IMR-90 (cell line): Measurements from ENCODE around the gene MAGEB17. TPM values are rescaled to one million over a fixed set of nuclear protein-coding genes. Genes with fewer than 3 reads are reported as not detected.

Experiments used
- ATAC-seq: fragments of 200-7000 bp; cut with Tn5 transposase; 2 replicates; pipeline ENCODE4 v1.9.1; 2020; ENCODE audit warnings: low read depth, mild to moderate bottlenecking, moderate library complexity
- BruUV-seq: library from RNA; stranded (reverse); fragments of 400-500 nt; replicated peaks from 2 replicates; lab custom pipeline; 2021; lab: Mats Ljungman, UMichigan
- CTCF ChIA-PET: fragments of 300-600 bp; formaldehyde crosslinking; extraction: SDS; loops from one replicate; lab custom pipeline; 2021; ENCODE audit warnings: antibody characterized with exemption; lab: Yijun Ruan, JAX
- POLR2A ChIA-PET: fragments of 300-600 bp; sonication (Branson Sonifier 250); formaldehyde crosslinking; loops from one replicate; lab custom pipeline; 2022; ENCODE audit warnings: antibody characterized with exemption; ENCODE audit not compliant: unreplicated experiment; lab: Charles Lee
- DNase-seq: peaks from one replicate; pipeline ENCODE4 v3.0.0; 2013
- H2AFZ ChIP-seq: replicated peaks from 2 replicates; pipeline ENCODE3; 2013; ENCODE audit warnings: low read length, mild to moderate bottlenecking; ENCODE audit not compliant: poor library complexity
- H2AK5ac ChIP-seq: 2 replicates; pipeline ENCODE4 v1.6.1; 2013; ENCODE audit warnings: low read depth, low read length, inconsistent platforms
- H2AK9ac ChIP-seq: replicated peaks from 2 replicates; pipeline ENCODE3; 2013; ENCODE audit warnings: mild to moderate bottlenecking, low read depth, low read length, moderate library complexity; ENCODE audit not compliant: poor library complexity
- H2BK120ac ChIP-seq: 2 replicates; pipeline ENCODE4 v1.6.1; 2013; ENCODE audit warnings: low read depth, low read length, inconsistent platforms
- H2BK15ac ChIP-seq: 3 replicates; pipeline ENCODE4 v1.6.1; 2013; ENCODE audit warnings: low read depth, low read length, inconsistent platforms
- H2BK20ac ChIP-seq: 2 replicates; pipeline ENCODE4 v1.6.1; 2013; ENCODE audit warnings: low read depth, mild to moderate bottlenecking, inconsistent platforms, low read length, moderate library complexity
- H2BK5ac ChIP-seq: 2 replicates; pipeline ENCODE4 v1.6.1; 2013; ENCODE audit warnings: mild to moderate bottlenecking, low read depth, low read length, inconsistent platforms; ENCODE audit not compliant: poor library complexity, severe bottlenecking
- H3K14ac ChIP-seq: replicated peaks from 2 replicates; pipeline ENCODE4 v1.6.1; 2013; ENCODE audit warnings: low read depth, low read length, inconsistent platforms
- H3K18ac ChIP-seq: 2 replicates; pipeline ENCODE4 v1.6.1; 2013; ENCODE audit warnings: low read depth, low read length, control low read depth
- H3K23ac ChIP-seq: 2 replicates; pipeline ENCODE4 v1.6.1; 2013; ENCODE audit warnings: low read depth, low read length, inconsistent platforms
- H3K27ac ChIP-seq: 2 replicates; pipeline ENCODE4 v1.5.1; 2013; ENCODE audit warnings: mild to moderate bottlenecking, control low read depth, low read length; ENCODE audit not compliant: insufficient read depth
- H3K27me3 ChIP-seq: 2 replicates; pipeline ENCODE4 v1.6.1; 2013; ENCODE audit warnings: low read length; ENCODE audit not compliant: control insufficient read depth, insufficient read depth
- H3K36me3 ChIP-seq: 2 replicates; pipeline ENCODE4 v1.6.1; 2013; ENCODE audit warnings: low read length, mixed read lengths; ENCODE audit not compliant: control insufficient read depth, insufficient read depth
- H3K4ac ChIP-seq: 2 replicates; pipeline ENCODE4 v1.6.1; 2013; ENCODE audit warnings: low read depth, low read length, inconsistent platforms
- H3K4me1 ChIP-seq: 2 replicates; pipeline ENCODE4 v1.6.1; 2013; ENCODE audit warnings: low read length, mixed read lengths; ENCODE audit not compliant: control insufficient read depth, insufficient read depth
- H3K4me2 ChIP-seq: 2 replicates; pipeline ENCODE4 v1.6.1; 2013; ENCODE audit warnings: low read depth, mild to moderate bottlenecking, control low read depth, low read length, moderate library complexity
- H3K4me3 ChIP-seq: 2 replicates; pipeline ENCODE4 v1.5.1; 2013; ENCODE audit warnings: low read depth, mild to moderate bottlenecking, control low read depth, low read length, moderate library complexity; ENCODE audit not compliant: insufficient read depth
- H3K56ac ChIP-seq: 2 replicates; pipeline ENCODE4 v1.6.1; 2013; ENCODE audit warnings: low read length, inconsistent platforms; ENCODE audit not compliant: insufficient read depth; ENCODE audit errors: extremely low read depth
- H3K79me1 ChIP-seq, 2 experiments: 2 replicates each; pipeline ENCODE4 v1.6.1; 2013; ENCODE audit warnings: low read length in 2 of 2, inconsistent platforms in 1 of 2, low read depth in 1 of 2
- H3K9ac ChIP-seq: 2 replicates; pipeline ENCODE4 v1.6.1; 2013; ENCODE audit warnings: low read depth, low read length, control low read depth
- H3K9me1 ChIP-seq: 2 replicates; pipeline ENCODE4 v1.6.1; 2013; ENCODE audit warnings: low read length, inconsistent platforms; ENCODE audit not compliant: insufficient read depth
- H3K9me3 ChIP-seq: 2 replicates; pipeline ENCODE4 v1.6.1; 2013; ENCODE audit warnings: low read length; ENCODE audit not compliant: control insufficient read depth, insufficient read depth
- H4K20me1 ChIP-seq: 2 replicates; pipeline ENCODE4 v1.6.1; 2013; ENCODE audit warnings: low read length, inconsistent platforms; ENCODE audit not compliant: insufficient read depth
- H4K5ac ChIP-seq: 2 replicates; pipeline ENCODE4 v1.6.1; 2013; ENCODE audit warnings: mild to moderate bottlenecking, low read depth, low read length, control low read depth
- H4K8ac ChIP-seq, 2 experiments: 2 replicates each; pipeline ENCODE4 v1.6.1; 2013; ENCODE audit warnings: low read depth in 2 of 2, low read length in 2 of 2, control low read depth in 1 of 2, inconsistent platforms in 1 of 2
- H4K91ac ChIP-seq: 2 replicates; pipeline ENCODE4 v1.6.1; 2013; ENCODE audit warnings: low read depth, low read length, inconsistent platforms; ENCODE audit not compliant: insufficient read depth
- BHLHE40 ChIP-seq: fragments of 150-350 bp; IDR thresholded peaks from 2 replicates; pipeline ENCODE4 v1.6.1; 2016; ENCODE audit warnings: mild to moderate bottlenecking, low read depth, low read length
- CEBPB ChIP-seq: IDR thresholded peaks from 2 replicates; pipeline ENCODE4 v1.6.1; 2012; ENCODE audit warnings: low read depth, low read length, improper control_type of control experiment
- CHD1 ChIP-seq: IDR thresholded peaks from 2 replicates; pipeline ENCODE4 v1.6.1; 2012; ENCODE audit warnings: low read depth, low read length, improper control_type of control experiment
- FOS ChIP-seq: fragments of 150-350 bp; IDR thresholded peaks from 2 replicates; pipeline ENCODE4 v1.6.1; 2016; ENCODE audit warnings: low read depth, low read length
- MAFK ChIP-seq: IDR thresholded peaks from 2 replicates; pipeline ENCODE4 v1.6.1; 2012; ENCODE audit warnings: low read depth, low read length, improper control_type of control experiment
- MAZ ChIP-seq: IDR thresholded peaks from 2 replicates; pipeline ENCODE4 v1.6.1; 2012; ENCODE audit warnings: low read depth, mild to moderate bottlenecking, low read length, improper control_type of control experiment, moderate library complexity, borderline replicate concordance
- MXI1 ChIP-seq: IDR thresholded peaks from 2 replicates; pipeline ENCODE4 v1.6.1; 2012; ENCODE audit warnings: low read depth, mild to moderate bottlenecking, low read length, moderate library complexity, borderline replicate concordance
- NFE2L2 ChIP-seq: fragments of 150-350 bp; IDR thresholded peaks from 2 replicates; pipeline ENCODE4 v1.6.1; 2016; ENCODE audit warnings: low read depth, mild to moderate bottlenecking, low read length
- RAD21 ChIP-seq: IDR thresholded peaks from 2 replicates; pipeline ENCODE4 v1.6.1; 2012; ENCODE audit warnings: low read length, improper control_type of control experiment
- RCOR1 ChIP-seq: IDR thresholded peaks from 2 replicates; pipeline ENCODE4 v1.6.1; 2012; ENCODE audit warnings: mild to moderate bottlenecking, low read length, improper control_type of control experiment; ENCODE audit not compliant: insufficient replicate concordance
- RFX5 ChIP-seq: IDR thresholded peaks from 2 replicates; pipeline ENCODE4 v1.8.0; 2012; ENCODE audit warnings: low read depth, mild to moderate bottlenecking, low read length, moderate library complexity
- SMC3 ChIP-seq: fragments of 150-350 bp; IDR thresholded peaks from 2 replicates; pipeline ENCODE4 v1.6.1; 2016; ENCODE audit warnings: low read depth, mild to moderate bottlenecking, antibody characterized with exemption, low read length, moderate library complexity
- dilution Hi-C: fragments of 300-500 bp; cut with HindIII; formaldehyde crosslinking; loops from one replicate; pipeline ENCODE4 v1.14.3; 2018; ENCODE audit warnings: low sequenced_read_pairs; ENCODE audit not compliant: unreplicated experiment
- in situ Hi-C: fragments of 300-500 bp; cut with MboI; formaldehyde crosslinking; loops from 3 replicates; pipeline ENCODE4 v1.14.3; 2019; ENCODE audit warnings: low sequenced_read_pairs, inconsistent platforms, mixed read lengths
- intact Hi-C: fragments of 100-400 bp; cut with micrococcal nuclease; formaldehyde crosslinking; loops from 2 replicates; pipeline ENCODE4 v1.10.0; 2022
- polyA plus RNA-seq, 3 experiments: library from polyadenylated mRNA; depleted of rRNA; stranded (reverse); fragments of >200 nt; gene quantifications; 2 replicates each; pipeline ENCODE4 v1.2.3, GENCODE V29; 2012; ENCODE audit warnings: low replicate concordance in 1 of 3
- total RNA-seq: library from RNA; depleted of rRNA; stranded (reverse); fragments of >200 nt; gene quantifications from 2 replicates; pipeline ENCODE4 v1.2.3, GENCODE V29; 2012
- TF ChIP-seq, protein P1 (sequence below): fragments of 150-350 bp; IDR thresholded peaks from 2 replicates; pipeline ENCODE4 v1.6.1; 2017; ENCODE audit warnings: mild to moderate bottlenecking, antibody characterized with exemption, low read length, low read depth
- TF ChIP-seq, protein P2 (sequence below): conservative IDR thresholded peaks from 2 replicates; pipeline ENCODE4 v1.5.1; 2012; ENCODE audit warnings: mild to moderate bottlenecking, low read depth, low read length, improper control_type of control experiment
- TF ChIP-seq, protein P3 (sequence below): fragments of 150-350 bp; IDR thresholded peaks from 2 replicates; pipeline ENCODE4 v1.6.1; 2016; ENCODE audit warnings: low read depth, mild to moderate bottlenecking, low read length, moderate library complexity, borderline replicate concordance

Gene MAGEB17
- total and polyA plus RNA-seq, 2 of the 4 experiments (the other 2 are of a cell fraction): under 0.01 to 0.34 TPM

DNA sequence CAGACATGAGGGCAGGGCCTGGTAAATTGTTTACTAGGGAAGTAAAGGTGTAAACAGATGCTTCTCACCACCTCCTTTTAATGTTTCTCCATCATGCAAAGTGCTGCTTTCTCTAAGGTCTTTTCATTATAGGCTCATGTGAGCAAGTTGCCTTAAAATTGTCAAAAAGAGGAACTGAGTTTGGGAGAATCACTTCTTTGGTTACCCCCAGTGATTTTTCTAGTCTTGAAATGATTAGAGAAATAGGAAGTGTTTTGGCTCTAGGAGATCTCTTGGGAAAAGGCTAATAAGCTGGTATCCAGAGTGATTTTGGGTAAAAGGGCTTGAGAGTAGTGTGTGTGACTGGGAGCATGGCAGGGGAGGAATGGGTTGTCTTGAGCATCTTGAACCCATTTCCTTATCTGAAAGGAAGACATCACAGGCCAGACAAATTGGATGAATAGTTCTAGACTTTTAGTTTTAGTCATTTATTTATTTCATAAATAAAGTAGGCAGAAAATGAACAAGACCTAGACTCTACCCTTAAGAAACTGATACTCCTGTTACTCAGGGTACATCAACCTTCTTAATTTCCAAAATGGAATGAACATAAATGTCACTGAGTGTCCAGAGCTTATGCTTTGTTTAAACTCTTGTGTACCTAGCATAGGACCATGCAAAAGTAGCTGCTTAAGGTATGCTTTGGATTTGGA is 29.7 kb upstream of the MAGEB17 start:
- Histone ChIP-seq H3K4me3 (no peak overlapping the region), H3K9me1 (no peaks in the 10 kb centered on the region), H3K9me3 (no peaks in the 10 kb centered on the region), H2AK9ac (no peak overlapping the region), H2BK15ac (no peak overlapping the region), H2AK5ac (no peak overlapping the region), H3K4me2 (no peak overlapping the region), H3K18ac (no peak overlapping the region), H3K56ac (no peak overlapping the region), H2BK120ac (no peak overlapping the region), H3K27ac (no peak overlapping the region), H4K91ac (no peak overlapping the region), H2BK5ac (no peak overlapping the region), H3K23ac (no peak overlapping the region), H3K9ac (no peak overlapping the region), H4K8ac (no peak overlapping the region), H2BK20ac (no peak overlapping the region), H4K5ac (no peak overlapping the region), H4K20me1 (no peaks in the 10 kb centered on the region), H3K36me3 (no peaks in the 10 kb centered on the region), H3K4me1 (no peaks in the 10 kb centered on the region), H3K14ac (no peak overlapping the region), H2AFZ (no peak overlapping the region), H3K79me1 (peaks cover 0 to 4% of the 10 kb centered on the region in 2 experiments; a peak in 2 of 4 replicates), H3K4ac (no peak overlapping the region), H3K27me3 (no peaks in the 10 kb centered on the region; the same call in none of the 2 replicates)
- intact Hi-C loops (no loop called here), in situ Hi-C loops (no loop called here), dilution Hi-C loops (no loop called here)
- TF ChIP-seq NFE2L2 (no peak), CHD1 (no peak), CEBPB (no peak), MXI1 (no peak), BHLHE40 (no peak), RAD21 (no peak), FOS (no peak), RCOR1 (no peak), SMC3 (no peak), MAFK (no peak), MAZ (no peak), RFX5 (no peak)
- TF ChIP-seq, protein P1, sequence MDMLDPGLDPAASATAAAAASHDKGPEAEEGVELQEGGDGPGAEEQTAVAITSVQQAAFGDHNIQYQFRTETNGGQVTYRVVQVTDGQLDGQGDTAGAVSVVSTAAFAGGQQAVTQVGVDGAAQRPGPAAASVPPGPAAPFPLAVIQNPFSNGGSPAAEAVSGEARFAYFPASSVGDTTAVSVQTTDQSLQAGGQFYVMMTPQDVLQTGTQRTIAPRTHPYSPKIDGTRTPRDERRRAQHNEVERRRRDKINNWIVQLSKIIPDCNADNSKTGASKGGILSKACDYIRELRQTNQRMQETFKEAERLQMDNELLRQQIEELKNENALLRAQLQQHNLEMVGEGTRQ: no peak
- TF ChIP-seq, protein P2, sequence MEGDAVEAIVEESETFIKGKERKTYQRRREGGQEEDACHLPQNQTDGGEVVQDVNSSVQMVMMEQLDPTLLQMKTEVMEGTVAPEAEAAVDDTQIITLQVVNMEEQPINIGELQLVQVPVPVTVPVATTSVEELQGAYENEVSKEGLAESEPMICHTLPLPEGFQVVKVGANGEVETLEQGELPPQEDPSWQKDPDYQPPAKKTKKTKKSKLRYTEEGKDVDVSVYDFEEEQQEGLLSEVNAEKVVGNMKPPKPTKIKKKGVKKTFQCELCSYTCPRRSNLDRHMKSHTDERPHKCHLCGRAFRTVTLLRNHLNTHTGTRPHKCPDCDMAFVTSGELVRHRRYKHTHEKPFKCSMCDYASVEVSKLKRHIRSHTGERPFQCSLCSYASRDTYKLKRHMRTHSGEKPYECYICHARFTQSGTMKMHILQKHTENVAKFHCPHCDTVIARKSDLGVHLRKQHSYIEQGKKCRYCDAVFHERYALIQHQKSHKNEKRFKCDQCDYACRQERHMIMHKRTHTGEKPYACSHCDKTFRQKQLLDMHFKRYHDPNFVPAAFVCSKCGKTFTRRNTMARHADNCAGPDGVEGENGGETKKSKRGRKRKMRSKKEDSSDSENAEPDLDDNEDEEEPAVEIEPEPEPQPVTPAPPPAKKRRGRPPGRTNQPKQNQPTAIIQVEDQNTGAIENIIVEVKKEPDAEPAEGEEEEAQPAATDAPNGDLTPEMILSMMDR: no peak
- TF ChIP-seq, protein P3, sequence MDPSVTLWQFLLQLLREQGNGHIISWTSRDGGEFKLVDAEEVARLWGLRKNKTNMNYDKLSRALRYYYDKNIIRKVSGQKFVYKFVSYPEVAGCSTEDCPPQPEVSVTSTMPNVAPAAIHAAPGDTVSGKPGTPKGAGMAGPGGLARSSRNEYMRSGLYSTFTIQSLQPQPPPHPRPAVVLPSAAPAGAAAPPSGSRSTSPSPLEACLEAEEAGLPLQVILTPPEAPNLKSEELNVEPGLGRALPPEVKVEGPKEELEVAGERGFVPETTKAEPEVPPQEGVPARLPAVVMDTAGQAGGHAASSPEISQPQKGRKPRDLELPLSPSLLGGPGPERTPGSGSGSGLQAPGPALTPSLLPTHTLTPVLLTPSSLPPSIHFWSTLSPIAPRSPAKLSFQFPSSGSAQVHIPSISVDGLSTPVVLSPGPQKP: no peak
- BruUV-seq: no TSS peak
- ATAC-seq: no peak
- CTCF ChIA-PET: interaction anchor here (0.5 to 1.3 kb wide), 2 partner anchors 12 to 418 kb away, joined by 3 to 6 read pairs; no protein-coding TSS in a partner anchor
- DNase-seq: no peak
- POLR2A ChIA-PET: no interaction called here
